ENCODE measurements around the gene HGD. TPM values are rescaled to one million over a fixed set of nuclear protein-coding genes. Genes with fewer than 3 reads are reported as not detected.

The HGD gene
- total and polyA plus RNA-seq, 2 donors (not counting 1 experiment from before 2014, with no cell fraction given): 0.75 to 0.91 TPM

DNA sequence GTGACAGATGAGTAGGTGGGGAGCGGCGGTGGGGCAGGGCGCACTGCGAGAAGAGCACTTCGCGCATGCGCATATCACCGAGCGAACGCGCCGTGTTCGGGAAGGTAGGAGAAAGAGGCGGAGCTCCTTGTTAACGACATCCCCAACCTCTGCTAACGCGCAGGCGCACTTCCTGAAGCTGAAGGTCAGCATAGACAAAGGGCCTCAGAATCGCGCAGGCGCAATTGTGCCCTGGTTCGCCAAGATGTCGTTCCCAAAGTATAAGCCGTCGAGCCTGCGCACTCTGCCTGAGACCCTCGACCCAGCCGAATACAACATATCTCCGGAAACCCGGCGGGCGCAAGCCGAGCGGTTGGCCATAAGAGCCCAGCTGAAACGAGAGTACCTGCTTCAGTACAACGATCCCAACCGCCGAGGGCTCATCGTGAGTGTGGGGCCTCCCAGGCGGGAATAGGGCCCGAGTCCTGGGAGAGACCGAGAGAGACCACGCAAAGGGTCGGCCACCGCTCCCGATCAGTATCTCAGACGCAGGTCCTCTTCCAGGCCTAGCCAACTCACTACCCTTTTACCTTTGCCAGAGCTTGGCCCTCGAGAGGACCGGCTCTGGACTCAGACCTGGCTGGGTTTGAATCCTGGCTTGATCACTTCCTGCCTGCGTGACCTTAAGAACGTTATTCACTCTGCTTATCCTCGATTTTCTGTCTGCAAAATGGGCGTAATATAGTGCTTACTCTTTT is 85.8 kb downstream of the HGD start, which contains the start of gene NDUFB4:
TSS of gene NDUFB4 (plus strand) at position 221 of the 737 bp plus-strand sequence. CDS start at position 245, 24 bp downstream.
- Histone ChIP-seq H3K27me3 (replicated peaks in 1 of 4; ENCODE audit: control extremely low read depth in 1 of 4, control insufficient read depth in 3 of 4, insufficient read depth in 4 of 4, low read length in 3 of 4) (no peaks in the 10 kb centered on the region), H3K9me3 (ENCODE audit: control extremely low read depth in 1 of 3, control insufficient read depth in 2 of 3, insufficient read depth in 1 of 3, low read length in 2 of 3) (no peaks in the 10 kb centered on the region), H3K27ac (ENCODE audit: low read length in 2 of 2) (peak within 1 kb of the TSS; percentile 72 to 95), H2AFZ (ENCODE audit: insufficient read depth, low read depth, low read length, poor library complexity, severe bottlenecking) (peak within 1 kb of the TSS; percentile 93), H3K4me1 (ENCODE audit: control insufficient read depth in 2 of 2, insufficient read depth in 2 of 2, low read length in 2 of 2) (peaks cover 15 to 19% of the 10 kb centered on the region in 2 donors), H3K36me3 (replicated peaks in 1 of 2; ENCODE audit: control extremely low read depth in 1 of 2, control insufficient read depth in 1 of 2, extremely low read depth in 1 of 2, insufficient read depth in 2 of 2, low read length in 1 of 2) (peaks cover 0 to 22% of the 10 kb centered on the region in 2 experiments), H3K9ac (ENCODE audit: low read length) (peak within 1 kb of the TSS; percentile 97), H4K20me1 (ENCODE audit: control insufficient read depth, insufficient read depth, low read length, poor library complexity, severe bottlenecking) (peaks cover 5% of the 10 kb centered on the region), H3K4me2 (replicated peaks; ENCODE audit: low read depth, low read length, poor library complexity, severe bottlenecking) (peak within 1 kb of the TSS; percentile 76), H3K4me3 (ENCODE audit: control extremely low read depth in 1 of 5, extremely low read depth in 1 of 5, insufficient read depth in 1 of 5, low read depth in 2 of 5, low read length in 4 of 5) (peak within 1 kb of the TSS; percentile 59 to 94 (median 86)), H3K79me2 (ENCODE audit: control insufficient read depth, insufficient read depth, low read length) (peaks cover 32% of the 10 kb centered on the region)
- DNase-seq (peak; percentile 97), ATAC-seq (ENCODE audit: low read depth) (peak; percentile 97)
- Mint-ChIP-seq H3K9me3 (ENCODE audit: insufficient read depth) (no peaks in the 10 kb centered on the region), H3K4me1 (peaks cover 11% of the 10 kb centered on the region), H3K4me3 (peak within 1 kb of the TSS; percentile 92), H3K27ac (peak within 1 kb of the TSS; percentile 96), H3K27me3 (no peaks in the 10 kb centered on the region)
- ChIA-PET POLR2A (interaction anchor here (0.7 to 2.9 kb wide), 4 partner anchors 29 to 501 kb away, joined by 4 to 9 read pairs (median 4); partner anchors contain the start of genes GTF2E1, LRRC58 and RABL3), CTCF (interaction anchor here (0.6 to 2.4 kb wide), 8 partner anchors 29 to 352 kb away, joined by 3 to 13 read pairs (median 6); no protein-coding TSS in a partner anchor)
- under 1% methylated on average over 52 of the region's 53 CpGs for WGBS (ENCODE audit: insufficient coverage)
- TF ChIP-seq, protein P1, sequence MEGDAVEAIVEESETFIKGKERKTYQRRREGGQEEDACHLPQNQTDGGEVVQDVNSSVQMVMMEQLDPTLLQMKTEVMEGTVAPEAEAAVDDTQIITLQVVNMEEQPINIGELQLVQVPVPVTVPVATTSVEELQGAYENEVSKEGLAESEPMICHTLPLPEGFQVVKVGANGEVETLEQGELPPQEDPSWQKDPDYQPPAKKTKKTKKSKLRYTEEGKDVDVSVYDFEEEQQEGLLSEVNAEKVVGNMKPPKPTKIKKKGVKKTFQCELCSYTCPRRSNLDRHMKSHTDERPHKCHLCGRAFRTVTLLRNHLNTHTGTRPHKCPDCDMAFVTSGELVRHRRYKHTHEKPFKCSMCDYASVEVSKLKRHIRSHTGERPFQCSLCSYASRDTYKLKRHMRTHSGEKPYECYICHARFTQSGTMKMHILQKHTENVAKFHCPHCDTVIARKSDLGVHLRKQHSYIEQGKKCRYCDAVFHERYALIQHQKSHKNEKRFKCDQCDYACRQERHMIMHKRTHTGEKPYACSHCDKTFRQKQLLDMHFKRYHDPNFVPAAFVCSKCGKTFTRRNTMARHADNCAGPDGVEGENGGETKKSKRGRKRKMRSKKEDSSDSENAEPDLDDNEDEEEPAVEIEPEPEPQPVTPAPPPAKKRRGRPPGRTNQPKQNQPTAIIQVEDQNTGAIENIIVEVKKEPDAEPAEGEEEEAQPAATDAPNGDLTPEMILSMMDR (IDR thresholded peaks at IDR 0.05): no peak
- no peak for TF ChIP-seq EZH2 (IDR thresholded peaks at IDR 0.05; ENCODE audit: borderline replicate concordance, insufficient read depth, low read depth, low read length, poor library complexity, severe bottlenecking)
- intact Hi-C loops (cut with micrococcal nuclease): loop anchor here (1.0 to 10.0 kb wide), 6 partner anchors 38 to 1786 kb away; partner anchors contain the start of genes FAM162A, GSK3B, GTF2E1 and MIX23

All from B cell (primary cell).